DOHH2 (cell line): ENCODE data around the gene COL4A2.

ENCODE experiments used
- CTCF ChIP-seq: fragments of 200-600 bp; sonication (generic); IDR thresholded peaks from one replicate; pipeline ENCODE4 v1.5.1; 2014; ENCODE audit warnings: antibody characterized with exemption, mild to moderate bottlenecking, low read depth, low read length; ENCODE audit not compliant: poor library complexity, severe bottlenecking
- EZH2phosphoT487 ChIP-seq: fragments of 200-600 bp; sonication (generic); IDR thresholded peaks from 2 replicates; pipeline ENCODE4 v1.6.1; 2017; ENCODE audit warnings: borderline replicate concordance, mild to moderate bottlenecking, antibody characterized with exemption, low read length, moderate library complexity, mixed read lengths

DNA sequence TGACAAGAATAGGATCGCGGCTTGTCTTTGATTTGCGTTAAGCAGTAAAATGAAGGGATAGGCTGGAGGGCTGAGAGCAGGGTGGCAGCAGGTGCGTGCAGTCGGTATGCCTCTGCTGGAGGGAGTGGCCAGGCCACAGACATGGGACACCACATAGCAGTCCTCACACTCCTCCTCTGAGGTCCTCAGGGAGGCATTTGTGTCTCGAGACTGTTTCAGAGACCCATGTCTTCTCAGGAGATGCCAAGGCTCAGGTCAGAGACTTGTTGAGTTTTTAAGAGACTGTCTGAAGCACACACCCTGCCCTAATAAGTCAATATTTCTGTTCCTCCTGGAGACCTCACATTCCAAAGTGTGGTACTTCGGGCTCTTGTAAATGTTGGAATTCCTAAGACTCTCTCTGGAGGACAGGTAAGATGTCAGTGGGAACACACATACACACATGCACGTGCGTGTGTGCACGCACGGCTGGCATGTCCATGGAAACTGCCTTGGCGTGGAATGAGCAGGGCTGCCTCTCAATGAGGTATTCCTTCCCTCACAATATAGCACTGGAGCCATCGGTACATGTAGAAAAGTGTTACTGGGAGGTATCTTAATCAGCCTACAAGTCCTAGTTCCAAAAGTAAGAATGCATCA, 46.4 kb downstream of the COL4A2 start:
- TF ChIP-seq CTCF (no peak), EZH2phosphoT487 (no peak)
